SU-DHL-6 (cell line): ENCODE measurements around the gene UBR2.

Source experiments
- H2AFZ ChIP-seq: fragments of 200-600 bp; sonication (generic); 2 replicates; pipeline ENCODE4 v1.6.1; 2014; ENCODE audit warnings: low read depth, mild to moderate bottlenecking, moderate library complexity, mixed read lengths, antibody characterized with exemption, low read length; ENCODE audit not compliant: severe bottlenecking
- H3F3A ChIP-seq: fragments of 200-600 bp; shearing (Covaris generic); 2 replicates; pipeline ENCODE4 v1.6.0; 2016; ENCODE audit warnings: antibody characterized with exemption, mild to moderate bottlenecking; ENCODE audit not compliant: insufficient read depth
- H3K27ac ChIP-seq: fragments of 200-600 bp; sonication (generic); 2 replicates; pipeline ENCODE4 v1.5.1; 2016; ENCODE audit warnings: low read depth, mild to moderate bottlenecking, low read length, moderate library complexity, mixed read lengths
- H3K27me3 ChIP-seq: fragments of 200-600 bp; sonication (generic), shearing (Covaris generic); 2 replicates; pipeline ENCODE4 v1.6.0; 2014; ENCODE audit warnings: mild to moderate bottlenecking, low read length
- H3K36me3 ChIP-seq: fragments of 200-600 bp; sonication (generic); 2 replicates; pipeline ENCODE4 v1.6.1; 2014; ENCODE audit warnings: mild to moderate bottlenecking, low read length, mixed read lengths
- H3K4me2 ChIP-seq: fragments of 300-600, 200-600 bp; shearing (Covaris generic), sonication (generic); 2 replicates; pipeline ENCODE4 v1.6.0; 2014; ENCODE audit warnings: low read length, low read depth, mild to moderate bottlenecking; ENCODE audit not compliant: poor library complexity, severe bottlenecking
- H3K4me3 ChIP-seq: fragments of 200-600 bp; sonication (generic); 2 replicates; pipeline ENCODE4 v1.5.1; 2014; ENCODE audit warnings: antibody characterized with exemption, low read length, mild to moderate bottlenecking, mixed read lengths; ENCODE audit not compliant: insufficient read depth, poor library complexity, severe bottlenecking
- H3K79me2 ChIP-seq: fragments of 200-600 bp; sonication (generic); 2 replicates; pipeline ENCODE4 v1.6.1; 2014; ENCODE audit warnings: mild to moderate bottlenecking, low read length, moderate library complexity; ENCODE audit not compliant: insufficient read depth
- H3K9ac ChIP-seq: fragments of 200-600 bp; sonication (generic); 2 replicates; pipeline ENCODE4 v1.7.0; 2014; ENCODE audit warnings: mild to moderate bottlenecking, low read length
- H3K9me2 ChIP-seq: fragments of 200-600 bp; sonication (generic); replicated peaks from 2 replicates; pipeline ENCODE4 v1.6.1; 2014; ENCODE audit warnings: low read length; ENCODE audit not compliant: insufficient read depth
- H3K9me3 ChIP-seq: fragments of 200-600 bp; sonication (generic); 2 replicates; pipeline ENCODE4 v1.6.1; 2014; ENCODE audit warnings: low read length, mixed read lengths; ENCODE audit not compliant: insufficient read depth
- H4K20me1 ChIP-seq: fragments of 200-600 bp; sonication (generic); 2 replicates; pipeline ENCODE4 v1.6.1; 2014; ENCODE audit warnings: low read depth, mild to moderate bottlenecking, antibody characterized with exemption, low read length, moderate library complexity, mixed read lengths
- CTCF ChIP-seq: fragments of 200-600 bp; sonication (generic); IDR thresholded peaks from one replicate; pipeline ENCODE4 v1.5.1; 2017; ENCODE audit warnings: antibody characterized with exemption, mild to moderate bottlenecking, low read length, moderate library complexity; ENCODE audit not compliant: insufficient read depth, poor library complexity, severe bottlenecking
- EZH2phosphoT487 ChIP-seq: fragments of 200-600 bp; sonication (generic), shearing (Covaris generic); conservative IDR thresholded peaks from 2 replicates; pipeline ENCODE4 v1.6.1; 2018; ENCODE audit warnings: mild to moderate bottlenecking, antibody characterized with exemption, low read length, moderate library complexity, mixed read lengths

UBR2 gene

GRCh38 chr6:42610416-42610815 is 46.6 kb downstream of the UBR2 start:
- no peak for TF ChIP-seq CTCF
- no peak for TF ChIP-seq EZH2phosphoT487
- Histone ChIP-seq H3K9ac (no peak overlapping the region), H3K4me3 (no peak overlapping the region), H3F3A (peaks cover 13% of the 10 kb centered on the region; the same call in 1 of the 2 replicates), H3K36me3 (peaks cover 31% of the 10 kb centered on the region; the same call in 1 of the 2 replicates), H3K9me3 (no peaks in the 10 kb centered on the region), H3K4me2 (no peak overlapping the region), H3K27ac (no peak overlapping the region), H3K9me2 (no peaks in the 10 kb centered on the region), H2AFZ (no peak overlapping the region), H4K20me1 (no peaks in the 10 kb centered on the region), H3K79me2 (no peaks in the 10 kb centered on the region), H3K27me3 (no peaks in the 10 kb centered on the region)

GRCh38 chr6:42615518-42615917 is 51.7 kb downstream of the UBR2 start:
- Histone ChIP-seq H3F3A (peaks cover 9% of the 10 kb centered on the region; the same call in 1 of the 2 replicates), H3K36me3 (peaks cover 42% of the 10 kb centered on the region), H3K4me2 (no peak overlapping the region), H3K79me2 (no peaks in the 10 kb centered on the region), H3K27ac (no peak overlapping the region), H2AFZ (no peak overlapping the region), H3K9ac (no peak overlapping the region), H3K9me3 (no peaks in the 10 kb centered on the region), H3K9me2 (no peaks in the 10 kb centered on the region), H3K27me3 (no peaks in the 10 kb centered on the region), H4K20me1 (no peaks in the 10 kb centered on the region), H3K4me3 (no peak overlapping the region)
- TF ChIP-seq CTCF (no peak), EZH2phosphoT487 (no peak)

DNA sequence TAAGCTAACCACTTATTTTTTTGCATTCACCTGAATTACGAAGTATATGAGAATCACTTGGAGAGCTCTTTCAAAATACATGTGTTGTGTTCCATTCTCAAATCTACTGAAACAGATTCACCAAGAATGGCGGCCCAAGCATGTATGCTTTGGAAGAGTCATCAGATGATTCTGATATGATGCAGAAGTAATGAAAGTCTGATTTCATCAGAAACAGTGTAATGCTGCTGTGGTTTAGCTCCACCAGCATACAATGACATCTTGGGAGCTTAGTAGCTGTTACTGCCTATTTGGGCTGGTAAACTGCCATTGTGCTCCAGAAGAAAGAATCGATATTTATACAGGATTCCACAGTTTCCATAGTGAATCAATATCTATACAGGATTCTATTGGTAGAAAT is 52.9 kb downstream of the UBR2 start:
- no peaks in the 10 kb centered on the region for H4K20me1 ChIP-seq
- H3K36me3 ChIP-seq = peaks cover 45% of the 10 kb centered on the region
- no peaks in the 10 kb centered on the region for H3K27me3 ChIP-seq
- peaks cover 9% of the 10 kb centered on the region; the same call in 1 of the 2 replicates for H3F3A ChIP-seq
- TF ChIP-seq CTCF = no peak
- TF ChIP-seq EZH2phosphoT487 = no peak
- H3K4me2 ChIP-seq = no peak overlapping the region
- H3K9me2 ChIP-seq = no peaks in the 10 kb centered on the region
- no peak overlapping the region for H3K27ac ChIP-seq
- no peak overlapping the region for H3K9ac ChIP-seq
- H3K79me2 ChIP-seq = no peaks in the 10 kb centered on the region
- no peak overlapping the region for H3K4me3 ChIP-seq
- H2AFZ ChIP-seq = no peak overlapping the region
- no peaks in the 10 kb centered on the region for H3K9me3 ChIP-seq
